22Rv1 (cell line): ENCODE data around the gene ZDHHC3.

Source experiments
- ZFX ChIP-seq: fragments of 450-650 bp; IDR thresholded peaks from 2 replicates; pipeline ENCODE4 v1.6.1; 2017; ENCODE audit warnings: antibody characterized with exemption, borderline replicate concordance
- TF ChIP-seq, protein P1 (sequence below): fragments of 450-650 bp; IDR thresholded peaks from 2 replicates; pipeline ENCODE4 v1.5.1; 2017; ENCODE audit warnings: mild to moderate bottlenecking

- TF ChIP-seq ZFX: no peak
- TF ChIP-seq, protein P1, sequence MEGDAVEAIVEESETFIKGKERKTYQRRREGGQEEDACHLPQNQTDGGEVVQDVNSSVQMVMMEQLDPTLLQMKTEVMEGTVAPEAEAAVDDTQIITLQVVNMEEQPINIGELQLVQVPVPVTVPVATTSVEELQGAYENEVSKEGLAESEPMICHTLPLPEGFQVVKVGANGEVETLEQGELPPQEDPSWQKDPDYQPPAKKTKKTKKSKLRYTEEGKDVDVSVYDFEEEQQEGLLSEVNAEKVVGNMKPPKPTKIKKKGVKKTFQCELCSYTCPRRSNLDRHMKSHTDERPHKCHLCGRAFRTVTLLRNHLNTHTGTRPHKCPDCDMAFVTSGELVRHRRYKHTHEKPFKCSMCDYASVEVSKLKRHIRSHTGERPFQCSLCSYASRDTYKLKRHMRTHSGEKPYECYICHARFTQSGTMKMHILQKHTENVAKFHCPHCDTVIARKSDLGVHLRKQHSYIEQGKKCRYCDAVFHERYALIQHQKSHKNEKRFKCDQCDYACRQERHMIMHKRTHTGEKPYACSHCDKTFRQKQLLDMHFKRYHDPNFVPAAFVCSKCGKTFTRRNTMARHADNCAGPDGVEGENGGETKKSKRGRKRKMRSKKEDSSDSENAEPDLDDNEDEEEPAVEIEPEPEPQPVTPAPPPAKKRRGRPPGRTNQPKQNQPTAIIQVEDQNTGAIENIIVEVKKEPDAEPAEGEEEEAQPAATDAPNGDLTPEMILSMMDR: no peak
These were observed 73.3 kb downstream of the ZDHHC3 start for GRCh38 chr3:44902628-44903027.
